ENCODE data around the gene PTPRN. TPM values are rescaled to one million over a fixed set of nuclear protein-coding genes. Genes with fewer than 3 reads are reported as not detected.
A peak's percentile ranks its signal among the peaks of the same experiment; 100 is the strongest.

PTPRN gene
- total RNA-seq, 1 donor from 2014 or later: 1.3 TPM

DNA sequence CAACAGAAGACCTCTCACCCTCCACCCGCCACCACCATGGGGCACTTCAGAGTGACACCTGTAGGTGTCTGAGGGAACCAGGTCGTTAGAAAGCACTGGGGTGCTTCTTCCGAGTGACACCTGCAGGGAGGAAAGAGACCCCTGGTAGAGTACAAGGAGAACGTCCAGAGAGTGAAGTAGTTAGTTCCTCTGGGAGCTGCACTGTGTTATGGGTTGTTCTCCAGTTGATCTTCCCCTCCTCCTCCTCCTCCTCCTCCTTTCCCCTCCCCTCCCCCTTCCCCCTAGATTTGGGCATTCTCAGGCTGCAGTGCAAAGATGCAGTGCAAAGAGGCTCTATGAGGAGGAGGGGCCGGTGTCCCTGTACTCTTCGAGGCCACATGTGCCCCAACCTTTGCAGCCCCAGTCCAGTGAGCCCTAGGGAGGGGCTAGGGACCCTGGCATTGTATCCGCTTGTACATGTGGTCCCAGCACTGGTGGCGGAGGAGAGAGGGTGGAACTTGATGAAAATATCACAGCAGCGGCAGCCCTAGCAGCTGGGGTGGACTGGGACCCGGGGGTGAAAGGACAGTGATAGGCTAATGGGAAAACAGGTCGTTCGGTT, 29.2 kb downstream of the PTPRN start:
- FAIRE-seq (no peak), DNase-seq (ENCODE audit: low read depth) (no peak)
- Histone ChIP-seq H3K4me3 (ENCODE audit: low read depth, low read length) (peak overlapping the region; percentile 49), H3K36me3 (ENCODE audit: control insufficient read depth, insufficient read depth, low read length) (peaks cover 26% of the 10 kb centered on the region), H3K27me3 (ENCODE audit: control insufficient read depth, insufficient read depth, low read length) (no peaks in the 10 kb centered on the region)
- TF ChIP-seq, protein P1, sequence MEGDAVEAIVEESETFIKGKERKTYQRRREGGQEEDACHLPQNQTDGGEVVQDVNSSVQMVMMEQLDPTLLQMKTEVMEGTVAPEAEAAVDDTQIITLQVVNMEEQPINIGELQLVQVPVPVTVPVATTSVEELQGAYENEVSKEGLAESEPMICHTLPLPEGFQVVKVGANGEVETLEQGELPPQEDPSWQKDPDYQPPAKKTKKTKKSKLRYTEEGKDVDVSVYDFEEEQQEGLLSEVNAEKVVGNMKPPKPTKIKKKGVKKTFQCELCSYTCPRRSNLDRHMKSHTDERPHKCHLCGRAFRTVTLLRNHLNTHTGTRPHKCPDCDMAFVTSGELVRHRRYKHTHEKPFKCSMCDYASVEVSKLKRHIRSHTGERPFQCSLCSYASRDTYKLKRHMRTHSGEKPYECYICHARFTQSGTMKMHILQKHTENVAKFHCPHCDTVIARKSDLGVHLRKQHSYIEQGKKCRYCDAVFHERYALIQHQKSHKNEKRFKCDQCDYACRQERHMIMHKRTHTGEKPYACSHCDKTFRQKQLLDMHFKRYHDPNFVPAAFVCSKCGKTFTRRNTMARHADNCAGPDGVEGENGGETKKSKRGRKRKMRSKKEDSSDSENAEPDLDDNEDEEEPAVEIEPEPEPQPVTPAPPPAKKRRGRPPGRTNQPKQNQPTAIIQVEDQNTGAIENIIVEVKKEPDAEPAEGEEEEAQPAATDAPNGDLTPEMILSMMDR (IDR thresholded peaks at IDR 0.05; ENCODE audit: insufficient read depth, low read length, severe bottlenecking): no peak

DNA sequence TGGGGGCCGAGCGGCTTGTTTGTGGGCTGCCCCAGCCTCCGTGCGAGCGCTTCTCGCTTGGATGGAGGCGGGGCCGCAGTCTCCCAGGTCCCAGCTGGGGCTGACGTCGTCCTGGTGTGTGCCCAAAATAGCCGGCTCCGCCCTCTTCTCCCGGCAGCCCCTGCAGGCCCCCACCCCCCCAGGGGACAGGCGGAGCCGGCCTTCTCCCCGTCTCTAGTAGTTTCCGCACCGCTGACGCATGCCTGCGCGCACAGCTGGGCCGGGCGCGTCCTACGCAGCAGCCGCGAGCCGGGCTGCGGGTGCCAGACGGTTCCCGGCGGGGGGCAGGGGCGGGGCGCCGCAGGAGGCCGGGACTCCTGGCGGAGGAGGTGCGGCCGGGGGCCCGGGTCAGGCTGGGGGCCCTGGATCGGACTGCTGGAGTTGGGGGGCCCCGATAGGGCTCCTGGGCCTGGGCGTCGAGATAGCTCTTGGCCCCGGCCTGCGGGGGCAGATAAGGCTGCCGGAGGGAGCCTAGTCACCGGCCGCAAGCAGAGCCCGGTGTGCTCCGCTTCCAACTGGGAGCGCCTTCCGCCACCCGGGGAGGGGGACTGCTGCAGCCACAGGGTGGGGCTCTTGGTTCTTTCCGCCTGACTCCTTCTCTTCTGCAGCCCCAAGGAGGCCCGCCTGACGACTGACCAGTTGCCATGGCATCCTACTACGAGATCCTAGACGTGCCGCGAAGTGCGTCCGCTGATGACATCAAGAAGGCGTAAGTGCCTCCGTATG, 29.9 kb downstream of the PTPRN start, which contains the start of gene DNAJB2:
DNAJB2 (plus strand) TSS at position 216 of the 765 bp plus-strand sequence; CDS start at position 684, 468 bp downstream.
- FAIRE-seq: no peak
- H3K4me3 ChIP-seq (ENCODE audit: low read depth, low read length): peak within 1 kb of the TSS; percentile 49
- peaks cover 19% of the 10 kb centered on the region for H3K36me3 ChIP-seq (ENCODE audit: control insufficient read depth, insufficient read depth, low read length)
- TF ChIP-seq, protein P1 (IDR thresholded peaks at IDR 0.05; ENCODE audit: insufficient read depth, low read length, severe bottlenecking): peak; percentile 20
- peak; percentile 97 for DNase-seq (ENCODE audit: low read depth)
- no peaks in the 10 kb centered on the region for H3K27me3 ChIP-seq (ENCODE audit: control insufficient read depth, insufficient read depth, low read length)

DNA sequence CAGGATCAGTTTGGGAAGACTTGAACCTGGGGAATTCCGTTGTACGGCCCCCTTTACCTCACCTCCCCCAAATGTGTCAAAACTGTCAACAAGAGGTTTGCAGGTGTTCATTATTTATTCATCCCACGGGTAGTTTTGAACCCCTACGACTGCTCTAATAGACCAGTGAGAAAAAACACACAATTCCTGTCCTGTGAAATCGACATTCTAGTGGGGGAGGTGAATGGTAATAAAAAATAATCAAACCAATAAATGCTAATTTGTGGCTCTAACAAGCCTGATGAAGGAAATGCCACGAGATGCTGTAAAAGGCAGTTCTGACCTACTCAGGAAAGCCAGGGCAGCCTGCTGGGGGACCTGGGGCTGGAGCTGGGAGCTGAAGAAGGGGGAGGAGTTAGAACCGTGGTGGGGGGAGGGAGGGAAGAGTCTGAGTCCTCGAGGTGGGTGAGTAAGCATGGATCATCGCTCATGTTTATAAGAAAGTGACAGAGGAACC, 30.5 kb downstream of the PTPRN start:
- Histone ChIP-seq H3K27me3 (ENCODE audit: control insufficient read depth, insufficient read depth, low read length) (no peaks in the 10 kb centered on the region), H3K4me3 (ENCODE audit: low read depth, low read length) (peak overlapping the region; percentile 9), H3K36me3 (ENCODE audit: control insufficient read depth, insufficient read depth, low read length) (peaks cover 15% of the 10 kb centered on the region)
- TF ChIP-seq, protein P1 (IDR thresholded peaks at IDR 0.05; ENCODE audit: insufficient read depth, low read length, severe bottlenecking): no peak
- DNase-seq (ENCODE audit: low read depth): no peak
- no peak for FAIRE-seq

DNA sequence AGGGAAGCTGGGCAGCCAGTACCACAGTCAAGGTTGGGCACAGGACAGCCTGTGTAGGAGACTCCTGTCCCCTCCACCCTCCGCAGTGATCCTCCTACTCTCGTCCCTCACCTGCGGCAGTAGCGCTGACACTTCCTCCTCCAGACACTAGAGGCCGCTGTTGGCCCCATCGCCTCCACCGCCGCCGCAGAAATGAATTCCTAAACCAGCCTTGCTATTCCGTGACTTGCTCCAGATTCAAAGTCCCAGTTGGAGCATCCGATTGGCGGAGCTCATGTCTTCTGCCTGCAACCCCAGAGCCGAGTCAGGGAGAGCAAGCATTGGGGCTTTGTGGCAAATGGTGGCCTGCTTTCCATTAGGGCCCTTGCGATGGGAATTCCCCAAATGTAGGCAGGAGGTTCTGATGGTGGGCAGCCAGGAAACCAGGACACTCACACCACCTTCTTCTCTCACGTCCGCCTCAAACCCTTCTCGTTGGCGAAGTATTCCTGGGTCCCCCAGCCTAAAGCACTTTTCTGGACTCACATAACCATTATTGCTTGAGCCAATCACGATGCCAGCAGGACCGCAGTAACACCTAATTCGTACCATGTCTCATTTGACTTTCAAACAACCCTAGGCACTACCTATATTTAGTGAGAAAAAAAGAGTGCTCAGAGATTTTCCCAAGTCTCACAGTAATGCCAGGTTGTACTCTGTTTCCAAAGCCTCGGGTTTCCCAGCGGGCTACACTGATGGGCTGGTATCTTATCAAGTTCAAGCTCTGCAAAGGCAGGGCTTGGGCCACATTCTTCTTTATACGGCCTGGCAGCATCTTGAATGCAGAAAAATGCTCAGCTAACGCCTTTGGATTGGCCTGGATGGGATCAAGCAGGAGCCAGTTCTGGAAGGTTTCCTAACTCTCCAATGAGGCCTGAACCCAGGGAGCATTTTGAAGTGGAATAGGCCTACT, 31.2 kb downstream of the PTPRN start:
- Histone ChIP-seq H3K27me3 (ENCODE audit: control insufficient read depth, insufficient read depth, low read length) (no peaks in the 10 kb centered on the region), H3K4me3 (ENCODE audit: low read depth, low read length) (no peak overlapping the region), H3K36me3 (ENCODE audit: control insufficient read depth, insufficient read depth, low read length) (peaks cover 15% of the 10 kb centered on the region)
- peak; percentile 70 for DNase-seq (ENCODE audit: low read depth)
- TF ChIP-seq, protein P1 (IDR thresholded peaks at IDR 0.05; ENCODE audit: insufficient read depth, low read length, severe bottlenecking): peak; percentile 95
- FAIRE-seq: no peak

DNA sequence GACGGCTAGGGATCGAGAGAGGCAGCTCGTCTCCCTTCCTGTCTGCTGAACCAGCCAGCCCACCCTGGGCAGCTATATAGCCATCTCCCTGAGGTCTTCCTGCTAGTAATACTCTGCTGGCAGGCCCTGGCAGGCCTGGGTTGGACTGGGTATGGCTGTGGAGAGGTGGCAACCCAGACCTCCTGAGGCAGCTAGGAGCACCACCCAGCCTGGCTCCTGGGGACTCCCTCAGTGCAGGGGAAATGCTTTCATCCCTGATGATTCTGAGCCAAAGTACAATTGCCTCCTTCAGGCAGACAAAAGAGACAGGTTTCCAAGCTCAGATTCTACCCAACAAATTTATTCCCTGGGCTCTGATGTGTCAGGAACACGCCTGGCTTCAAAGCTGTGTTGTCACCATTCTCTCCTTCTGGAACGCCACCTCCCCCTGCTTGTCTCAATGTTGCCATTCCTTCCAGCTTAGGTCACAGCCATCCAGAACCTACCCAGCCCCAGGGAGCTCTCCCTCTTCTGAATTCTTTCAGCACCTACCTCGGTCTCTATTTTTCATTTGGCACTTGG, 34.8 kb downstream of the PTPRN start:
- TF ChIP-seq, protein P1 (IDR thresholded peaks at IDR 0.05; ENCODE audit: insufficient read depth, low read length, severe bottlenecking): no peak
- DNase-seq (ENCODE audit: low read depth) (peak; percentile 95), FAIRE-seq (peak; percentile 95)

More for the DNA sequence above, 34.8 kb downstream of the PTPRN start:
- Histone ChIP-seq H3K4me3 (ENCODE audit: low read depth, low read length) (peak overlapping the region; percentile 4), H3K27me3 (ENCODE audit: control insufficient read depth, insufficient read depth, low read length) (no peaks in the 10 kb centered on the region), H3K36me3 (ENCODE audit: control insufficient read depth, insufficient read depth, low read length) (no peaks in the 10 kb centered on the region)

All from bronchial epithelial cell (primary cell).